Fibroblast of villous mesenchyme (primary cell): ENCODE measurements around the gene SOX6. TPM values are rescaled to one million over a fixed set of nuclear protein-coding genes. Genes with fewer than 3 reads are reported as not detected.

ENCODE experiments used
- DNase-seq: peaks from one replicate; pipeline ENCODE4 v3.0.0-alpha.2; 2010; ENCODE audit warnings: low read depth
- H3K4me3 ChIP-seq: 2 replicates; pipeline ENCODE4 v1.5.1; 2011; ENCODE audit warnings: low read depth, mild to moderate bottlenecking, low read length
- total RNA-seq: library from RNA; depleted of rRNA; stranded (reverse); fragments of >200 nt; gene quantifications from 2 replicates; pipeline ENCODE4 v1.2.3, GENCODE V29; 2012
- TF ChIP-seq, protein P1 (sequence below): IDR thresholded peaks from 2 replicates; pipeline ENCODE4 v1.5.1; 2012; ENCODE audit warnings: low read depth, mild to moderate bottlenecking, low read length; ENCODE audit not compliant: insufficient read depth

SOX6 gene
- total RNA-seq, 1 donor: 22.0 TPM

DNA sequence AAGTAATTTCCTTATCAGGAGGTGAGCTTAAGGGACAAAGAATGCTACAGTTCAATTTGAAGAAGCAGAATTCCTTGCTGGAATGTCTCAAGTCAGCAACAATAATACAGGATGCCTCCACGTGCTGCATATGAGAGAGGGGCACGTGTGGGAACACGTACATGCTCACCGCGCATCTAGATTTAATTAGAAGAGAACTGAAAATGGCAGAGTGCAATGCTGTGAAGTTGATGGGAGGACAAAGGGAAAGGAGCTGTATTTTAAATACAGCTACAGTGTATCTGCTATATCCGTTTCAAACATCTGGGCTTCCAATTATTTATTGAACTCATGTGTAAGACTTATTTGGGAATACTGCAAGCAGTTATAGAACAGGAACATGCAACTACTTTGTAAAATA is 328.7 kb downstream of the SOX6 start:
- TF ChIP-seq, protein P1, sequence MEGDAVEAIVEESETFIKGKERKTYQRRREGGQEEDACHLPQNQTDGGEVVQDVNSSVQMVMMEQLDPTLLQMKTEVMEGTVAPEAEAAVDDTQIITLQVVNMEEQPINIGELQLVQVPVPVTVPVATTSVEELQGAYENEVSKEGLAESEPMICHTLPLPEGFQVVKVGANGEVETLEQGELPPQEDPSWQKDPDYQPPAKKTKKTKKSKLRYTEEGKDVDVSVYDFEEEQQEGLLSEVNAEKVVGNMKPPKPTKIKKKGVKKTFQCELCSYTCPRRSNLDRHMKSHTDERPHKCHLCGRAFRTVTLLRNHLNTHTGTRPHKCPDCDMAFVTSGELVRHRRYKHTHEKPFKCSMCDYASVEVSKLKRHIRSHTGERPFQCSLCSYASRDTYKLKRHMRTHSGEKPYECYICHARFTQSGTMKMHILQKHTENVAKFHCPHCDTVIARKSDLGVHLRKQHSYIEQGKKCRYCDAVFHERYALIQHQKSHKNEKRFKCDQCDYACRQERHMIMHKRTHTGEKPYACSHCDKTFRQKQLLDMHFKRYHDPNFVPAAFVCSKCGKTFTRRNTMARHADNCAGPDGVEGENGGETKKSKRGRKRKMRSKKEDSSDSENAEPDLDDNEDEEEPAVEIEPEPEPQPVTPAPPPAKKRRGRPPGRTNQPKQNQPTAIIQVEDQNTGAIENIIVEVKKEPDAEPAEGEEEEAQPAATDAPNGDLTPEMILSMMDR: no peak
- DNase-seq: no peak
- no peak overlapping the region for H3K4me3 ChIP-seq

DNA sequence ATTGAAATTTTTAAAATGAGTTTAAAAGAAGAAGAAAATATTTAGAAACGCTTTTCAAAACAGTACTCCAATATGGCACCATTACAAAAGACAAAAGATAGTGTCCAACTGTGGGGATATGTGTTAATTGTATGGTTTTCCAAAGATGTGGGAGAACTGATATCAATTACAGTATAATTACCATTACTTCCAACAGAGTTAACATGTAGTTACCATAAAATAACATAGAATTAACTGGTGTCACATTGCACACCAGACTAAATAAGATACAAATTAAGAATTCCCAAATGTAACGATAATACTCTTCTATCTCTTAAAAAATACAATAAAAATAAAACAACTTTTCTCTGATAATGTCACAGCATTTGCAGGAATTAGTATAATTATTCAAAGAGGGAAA is 329.5 kb downstream of the SOX6 start:
- H3K4me3 ChIP-seq: no peak overlapping the region
- DNase-seq: no peak

DNA sequence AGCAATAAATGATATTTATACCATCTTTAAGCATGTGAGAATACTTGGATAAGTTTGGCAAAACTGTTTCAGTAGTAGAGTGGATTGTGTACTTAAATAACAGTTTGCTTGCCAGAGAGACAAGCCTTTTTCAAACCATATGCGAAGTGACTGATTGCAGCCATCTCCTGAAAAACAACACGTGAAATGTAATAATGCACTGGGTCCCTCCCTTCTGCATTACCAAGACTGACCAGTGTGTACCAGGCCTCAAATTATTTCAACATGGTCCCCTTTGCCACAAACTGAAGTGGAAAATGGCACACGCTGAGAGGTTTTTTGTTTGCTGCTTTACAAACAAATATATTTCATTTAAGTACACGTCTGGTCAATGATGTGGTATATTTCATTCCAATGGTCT is 337.4 kb downstream of the SOX6 start:
- TF ChIP-seq, protein P1: no peak

More for the DNA sequence above, 329.5 kb downstream of the SOX6 start:
- TF ChIP-seq, protein P1: no peak

DNA sequence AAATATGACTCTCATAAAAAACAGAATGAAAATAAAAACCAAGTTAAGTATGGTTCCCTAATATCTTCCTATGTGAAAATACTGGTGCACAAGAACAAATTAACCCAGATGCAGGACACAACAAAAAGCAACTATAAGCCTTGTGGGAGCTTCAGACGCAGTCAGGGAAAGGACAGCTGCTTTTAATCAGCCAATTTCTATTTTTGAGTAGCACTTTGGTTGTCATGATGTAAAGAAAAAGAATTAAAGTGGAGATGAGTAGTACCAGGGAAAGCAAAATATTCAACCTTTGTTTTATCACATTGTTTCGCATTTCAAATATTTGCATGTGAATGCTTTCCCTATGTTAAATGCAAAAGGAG is 339.9 kb downstream of the SOX6 start:
- TF ChIP-seq, protein P1: no peak
- no peak overlapping the region for H3K4me3 ChIP-seq
- DNase-seq: no peak

More for the DNA sequence above, 337.4 kb downstream of the SOX6 start:
- no peak for DNase-seq
- no peak overlapping the region for H3K4me3 ChIP-seq

DNA sequence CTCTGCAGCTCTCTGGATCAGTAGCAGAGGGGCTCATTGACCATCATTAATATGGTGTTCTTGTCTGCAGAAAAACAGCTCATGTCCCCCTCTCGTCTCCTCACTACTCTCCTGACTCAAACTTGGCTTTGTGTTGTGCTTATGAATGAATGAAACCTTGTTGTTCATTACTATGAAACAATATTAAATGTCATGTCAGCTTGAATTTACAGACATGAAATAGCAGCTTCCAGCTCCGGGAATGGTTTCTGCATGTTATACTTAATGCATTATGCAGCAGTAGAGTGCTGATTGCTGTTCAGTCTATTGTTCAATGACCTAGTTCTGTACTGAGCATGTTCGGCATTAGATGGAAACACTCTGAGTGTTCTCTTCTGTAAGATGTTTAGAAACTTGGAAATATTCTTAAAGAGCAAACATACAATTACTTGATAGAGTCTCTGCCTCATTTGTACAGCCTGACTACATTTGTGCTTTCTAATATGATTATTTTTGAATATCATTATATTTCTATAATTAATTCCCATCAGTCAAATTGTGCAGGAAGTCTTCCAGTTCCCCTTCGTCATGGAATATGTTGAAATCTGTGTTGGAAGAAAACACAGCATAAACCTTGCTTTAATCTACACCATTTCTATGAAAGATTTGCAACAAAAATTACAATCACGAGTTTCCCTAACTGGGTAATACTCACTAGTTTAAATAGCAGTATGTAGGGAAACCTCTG is 340.4 kb downstream of the SOX6 start:
- TF ChIP-seq, protein P1: no peak
- no peak overlapping the region for H3K4me3 ChIP-seq
- DNase-seq: no peak

DNA sequence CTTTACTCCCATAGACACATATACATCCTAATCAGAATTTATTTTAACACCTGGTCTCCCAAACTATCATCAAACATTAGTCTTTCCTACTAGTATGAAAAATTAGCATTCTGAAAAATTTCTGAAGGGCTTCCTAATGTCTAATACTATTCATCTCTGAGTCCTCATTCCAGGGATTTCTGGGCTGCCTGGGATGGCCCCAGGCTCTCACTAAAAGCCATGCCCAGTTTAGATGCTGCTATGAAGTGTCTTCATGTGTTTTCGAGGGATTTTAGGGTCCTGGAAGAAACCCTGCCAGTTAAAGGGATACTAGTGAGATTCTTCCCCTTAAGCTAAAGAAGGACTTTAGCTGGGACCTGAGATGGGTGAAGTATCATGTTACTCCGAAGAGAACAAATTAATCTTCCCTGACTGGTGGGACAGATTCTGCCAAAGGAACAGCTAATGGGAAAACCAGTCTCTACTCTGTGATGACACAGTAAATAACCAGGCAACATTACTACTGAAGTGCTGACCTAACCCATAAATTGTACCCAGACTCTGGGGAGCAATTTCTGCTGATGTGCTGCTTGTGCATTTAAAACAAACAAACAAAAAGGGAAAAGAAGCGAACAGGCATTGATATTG is 342.6 kb downstream of the SOX6 start:
- DNase-seq: no peak
- no peak overlapping the region for H3K4me3 ChIP-seq
- TF ChIP-seq, protein P1: no peak
